DND-41 (cell line): Measurements from ENCODE around the gene GABRG3.

Source experiments
- EZH2 ChIP-seq: IDR thresholded peaks from 3 replicates; pipeline ENCODE4 v1.6.1; 2012; ENCODE audit warnings: borderline replicate concordance, low read depth, mild to moderate bottlenecking, moderate library complexity, low read length, inconsistent platforms; ENCODE audit not compliant: severe bottlenecking
- TF ChIP-seq, protein P1 (sequence below): IDR thresholded peaks from 2 replicates; pipeline ENCODE4 v1.5.1; 2012; ENCODE audit warnings: borderline replicate concordance, low read length, moderate library complexity, mild to moderate bottlenecking; ENCODE audit not compliant: poor library complexity, severe bottlenecking; ENCODE audit errors: extremely low read depth

DNA sequence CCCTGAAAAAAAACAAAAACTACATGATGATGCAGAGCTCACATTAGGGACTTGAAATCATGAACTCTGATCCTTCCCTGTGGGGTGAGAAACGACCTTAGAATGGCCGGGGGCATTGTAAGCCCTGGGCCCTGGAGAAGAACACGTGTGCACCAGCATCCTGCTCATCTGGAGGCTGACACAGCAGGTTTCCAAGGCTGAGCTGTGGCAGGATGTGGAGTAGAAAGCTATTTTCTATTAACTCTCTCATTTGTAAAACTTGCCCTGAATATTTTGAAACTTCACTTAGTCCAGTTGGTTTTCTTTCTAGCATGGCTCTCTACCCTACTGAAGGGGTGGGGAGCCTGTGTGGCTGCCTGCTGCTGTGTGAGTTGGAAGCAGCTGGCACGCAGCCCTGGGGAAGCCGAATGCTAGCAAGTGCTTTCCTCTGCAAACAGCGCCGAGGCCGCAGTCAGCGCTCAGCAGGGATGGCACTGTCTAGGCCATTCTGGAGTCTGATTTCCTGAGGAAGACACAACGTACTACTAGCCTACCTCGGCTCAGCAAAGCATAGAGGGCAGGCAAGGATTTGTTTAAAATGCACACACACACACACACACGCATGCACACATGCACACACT lies 58.0 kb downstream of the GABRG3 start:
- TF ChIP-seq, protein P1, sequence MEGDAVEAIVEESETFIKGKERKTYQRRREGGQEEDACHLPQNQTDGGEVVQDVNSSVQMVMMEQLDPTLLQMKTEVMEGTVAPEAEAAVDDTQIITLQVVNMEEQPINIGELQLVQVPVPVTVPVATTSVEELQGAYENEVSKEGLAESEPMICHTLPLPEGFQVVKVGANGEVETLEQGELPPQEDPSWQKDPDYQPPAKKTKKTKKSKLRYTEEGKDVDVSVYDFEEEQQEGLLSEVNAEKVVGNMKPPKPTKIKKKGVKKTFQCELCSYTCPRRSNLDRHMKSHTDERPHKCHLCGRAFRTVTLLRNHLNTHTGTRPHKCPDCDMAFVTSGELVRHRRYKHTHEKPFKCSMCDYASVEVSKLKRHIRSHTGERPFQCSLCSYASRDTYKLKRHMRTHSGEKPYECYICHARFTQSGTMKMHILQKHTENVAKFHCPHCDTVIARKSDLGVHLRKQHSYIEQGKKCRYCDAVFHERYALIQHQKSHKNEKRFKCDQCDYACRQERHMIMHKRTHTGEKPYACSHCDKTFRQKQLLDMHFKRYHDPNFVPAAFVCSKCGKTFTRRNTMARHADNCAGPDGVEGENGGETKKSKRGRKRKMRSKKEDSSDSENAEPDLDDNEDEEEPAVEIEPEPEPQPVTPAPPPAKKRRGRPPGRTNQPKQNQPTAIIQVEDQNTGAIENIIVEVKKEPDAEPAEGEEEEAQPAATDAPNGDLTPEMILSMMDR = no peak
- no peak for TF ChIP-seq EZH2
